ENCODE results near the gene NDUFS6.

DNA sequence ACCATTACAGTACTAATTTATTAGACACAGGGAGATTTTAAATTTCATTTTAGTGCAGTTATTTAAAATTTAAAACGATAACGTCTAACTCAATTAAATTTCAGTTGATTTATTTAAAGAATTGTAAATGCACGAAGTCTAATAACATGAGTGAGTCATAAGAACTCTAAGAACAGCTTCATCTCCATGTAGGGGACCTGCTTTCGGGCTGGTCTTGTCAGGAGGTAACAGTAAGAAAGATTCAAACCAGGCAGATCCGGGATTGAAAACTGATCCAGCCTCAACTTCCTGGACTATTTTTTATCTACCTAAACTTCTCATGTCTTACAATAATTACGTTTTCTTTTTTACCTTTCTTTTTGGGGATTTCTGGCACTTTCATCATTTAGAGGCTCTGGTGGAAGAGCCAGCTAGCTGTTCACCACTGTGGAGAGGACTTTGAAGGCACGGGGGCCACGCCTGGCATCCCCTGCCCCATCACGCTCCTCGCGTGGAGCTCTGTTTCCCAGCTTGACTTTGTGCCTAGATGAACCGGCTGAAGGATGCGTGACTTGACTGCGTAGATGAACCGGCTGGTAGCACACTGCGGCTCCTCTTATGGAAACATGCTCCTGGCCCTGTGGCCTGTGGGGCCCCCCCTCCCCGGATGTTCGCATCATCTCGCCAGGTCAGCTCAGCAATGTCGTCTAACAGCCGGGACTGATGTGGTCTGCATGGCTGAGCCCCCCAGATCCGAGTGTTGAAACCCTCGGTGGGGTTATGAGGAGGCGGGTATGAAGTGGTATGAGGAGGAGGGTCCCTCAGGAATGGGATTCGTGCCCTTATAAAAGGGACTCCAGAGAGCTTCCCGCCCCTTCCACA is 26.0 kb downstream of the NDUFS6 start:
- no peak for TF ChIP-seq CTCF (tag by site-specific recombination; IDR thresholded peaks at IDR 0.05)
- no peak for TF ChIP-seq TCF7L2 (IDR thresholded peaks at IDR 0.05; ENCODE audit: borderline replicate concordance, low read depth, low read length)
- no peak for TF ChIP-seq ZNF24 (tag by site-specific recombination; IDR thresholded peaks at IDR 0.05)
- no peak for TF ChIP-seq MZF1 (tag by site-specific recombination; IDR thresholded peaks at IDR 0.05; ENCODE audit: borderline replicate concordance)
